ENCODE measurements around the gene ARSI.

DNA sequence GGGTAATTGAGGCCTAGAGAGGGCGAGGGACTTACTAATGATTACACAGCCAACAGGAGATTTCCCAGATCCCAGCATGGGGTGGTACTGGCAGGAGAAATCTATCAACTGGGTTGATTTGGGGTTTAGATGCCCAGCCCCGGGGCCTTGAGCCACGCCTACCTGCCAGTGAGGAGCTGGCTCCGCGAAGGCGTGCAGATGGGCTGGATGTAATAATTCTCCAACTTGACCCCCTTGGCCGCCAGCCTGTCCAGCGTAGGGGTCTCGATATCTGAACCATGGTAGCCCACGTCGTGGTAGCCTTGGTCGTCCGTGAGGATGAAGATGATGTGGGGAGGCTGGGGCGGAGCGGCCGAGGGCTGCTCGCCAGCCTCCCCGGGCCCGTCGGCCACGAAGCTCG lies 804 bp downstream of the ARSI start:
- TF ChIP-seq, protein P1, sequence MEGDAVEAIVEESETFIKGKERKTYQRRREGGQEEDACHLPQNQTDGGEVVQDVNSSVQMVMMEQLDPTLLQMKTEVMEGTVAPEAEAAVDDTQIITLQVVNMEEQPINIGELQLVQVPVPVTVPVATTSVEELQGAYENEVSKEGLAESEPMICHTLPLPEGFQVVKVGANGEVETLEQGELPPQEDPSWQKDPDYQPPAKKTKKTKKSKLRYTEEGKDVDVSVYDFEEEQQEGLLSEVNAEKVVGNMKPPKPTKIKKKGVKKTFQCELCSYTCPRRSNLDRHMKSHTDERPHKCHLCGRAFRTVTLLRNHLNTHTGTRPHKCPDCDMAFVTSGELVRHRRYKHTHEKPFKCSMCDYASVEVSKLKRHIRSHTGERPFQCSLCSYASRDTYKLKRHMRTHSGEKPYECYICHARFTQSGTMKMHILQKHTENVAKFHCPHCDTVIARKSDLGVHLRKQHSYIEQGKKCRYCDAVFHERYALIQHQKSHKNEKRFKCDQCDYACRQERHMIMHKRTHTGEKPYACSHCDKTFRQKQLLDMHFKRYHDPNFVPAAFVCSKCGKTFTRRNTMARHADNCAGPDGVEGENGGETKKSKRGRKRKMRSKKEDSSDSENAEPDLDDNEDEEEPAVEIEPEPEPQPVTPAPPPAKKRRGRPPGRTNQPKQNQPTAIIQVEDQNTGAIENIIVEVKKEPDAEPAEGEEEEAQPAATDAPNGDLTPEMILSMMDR (IDR thresholded peaks at IDR 0.05; ENCODE audit: extremely low read depth in 1 of 2, insufficient read depth in 1 of 2, low read depth in 1 of 2, low read length in 2 of 2) = no peak
- TF ChIP-seq POLR2A (IDR thresholded peaks at IDR 0.05; ENCODE audit: low read depth, low read length) (no peak), EZH2 (IDR thresholded peaks at IDR 0.05; ENCODE audit: borderline replicate concordance, low read depth, low read length, severe bottlenecking) (no peak)

All from endothelial cell of umbilical vein (primary cell).